Neural crest cell (in vitro differentiated cells): ENCODE results near the gene MON1B. TPM values are rescaled to one million over a fixed set of nuclear protein-coding genes. Genes with fewer than 3 reads are reported as not detected.

Experiments used
- DNase-seq: peaks from one replicate; pipeline ENCODE4 v3.0.0; 2021; ENCODE audit warnings: low read depth, mixed read lengths, low spot score
- H3K27ac Mint-ChIP-seq: one replicate; pipeline ENCODE4 v1.8.0; 2021; ENCODE audit warnings: mild to moderate bottlenecking, mixed read lengths; ENCODE audit not compliant: unreplicated experiment
- H3K27me3 Mint-ChIP-seq: 2 replicates; pipeline ENCODE4 v1.8.0; 2021; ENCODE audit warnings: low read depth, mild to moderate bottlenecking, mixed read lengths
- H3K36me3 Mint-ChIP-seq: 2 replicates; pipeline ENCODE4 v1.8.0; 2021; ENCODE audit warnings: low read depth, mild to moderate bottlenecking, mixed read lengths
- H3K4me1 Mint-ChIP-seq: 2 replicates; pipeline ENCODE4 v1.8.0; 2021; ENCODE audit warnings: mixed read lengths
- H3K4me3 Mint-ChIP-seq: one replicate; pipeline ENCODE4 v1.8.0; 2021; ENCODE audit warnings: mild to moderate bottlenecking, mixed read lengths
- H3K9me3 Mint-ChIP-seq: 2 replicates; pipeline ENCODE4 v1.8.0; 2021; ENCODE audit warnings: mixed read lengths
- total RNA-seq: library from RNA; stranded (reverse); gene quantifications from 2 replicates; pipeline ENCODE4 v1.2.1, GENCODE V29; 2021
- TF ChIP-seq, protein P1 (sequence below): fragments of 200-600 bp; sonication (generic); conservative IDR thresholded peaks from 2 replicates; pipeline ENCODE4 v1.5.0; 2021; ENCODE audit warnings: antibody characterized with exemption, mild to moderate bottlenecking

The MON1B gene
- total RNA-seq, 1 donor from 2014 or later, result 46.3 TPM

DNA sequence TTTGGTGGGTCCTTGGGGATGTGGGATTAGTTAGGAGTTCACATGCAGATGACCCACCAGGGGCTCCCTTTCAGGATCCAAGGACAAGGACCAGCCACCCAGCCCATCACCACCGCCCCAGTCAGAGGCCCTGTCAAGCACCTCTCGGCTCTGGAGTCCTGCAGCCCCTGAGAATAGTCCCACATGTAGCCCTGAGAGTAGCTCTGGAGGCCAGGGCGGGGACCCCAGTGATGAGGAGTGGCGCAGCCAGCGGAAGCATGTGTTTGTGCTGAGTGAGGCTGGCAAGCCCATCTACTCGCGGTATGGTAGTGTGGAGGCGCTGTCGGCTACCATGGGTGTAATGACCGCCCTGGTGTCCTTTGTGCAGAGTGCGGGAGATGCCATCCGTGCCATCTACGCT, 2.4 kb downstream of the MON1B start:
- H3K36me3 Mint-ChIP-seq, result peaks cover 18% of the 10 kb centered on the region
- no peak for DNase-seq
- peaks cover 9% of the 10 kb centered on the region for H3K27me3 Mint-ChIP-seq
- TF ChIP-seq, protein P1, sequence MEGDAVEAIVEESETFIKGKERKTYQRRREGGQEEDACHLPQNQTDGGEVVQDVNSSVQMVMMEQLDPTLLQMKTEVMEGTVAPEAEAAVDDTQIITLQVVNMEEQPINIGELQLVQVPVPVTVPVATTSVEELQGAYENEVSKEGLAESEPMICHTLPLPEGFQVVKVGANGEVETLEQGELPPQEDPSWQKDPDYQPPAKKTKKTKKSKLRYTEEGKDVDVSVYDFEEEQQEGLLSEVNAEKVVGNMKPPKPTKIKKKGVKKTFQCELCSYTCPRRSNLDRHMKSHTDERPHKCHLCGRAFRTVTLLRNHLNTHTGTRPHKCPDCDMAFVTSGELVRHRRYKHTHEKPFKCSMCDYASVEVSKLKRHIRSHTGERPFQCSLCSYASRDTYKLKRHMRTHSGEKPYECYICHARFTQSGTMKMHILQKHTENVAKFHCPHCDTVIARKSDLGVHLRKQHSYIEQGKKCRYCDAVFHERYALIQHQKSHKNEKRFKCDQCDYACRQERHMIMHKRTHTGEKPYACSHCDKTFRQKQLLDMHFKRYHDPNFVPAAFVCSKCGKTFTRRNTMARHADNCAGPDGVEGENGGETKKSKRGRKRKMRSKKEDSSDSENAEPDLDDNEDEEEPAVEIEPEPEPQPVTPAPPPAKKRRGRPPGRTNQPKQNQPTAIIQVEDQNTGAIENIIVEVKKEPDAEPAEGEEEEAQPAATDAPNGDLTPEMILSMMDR, result no peak
- peaks cover 35% of the 10 kb centered on the region for H3K4me1 Mint-ChIP-seq
- no peak overlapping the region for H3K27ac Mint-ChIP-seq
- H3K9me3 Mint-ChIP-seq, result peaks cover 5% of the 10 kb centered on the region
- peak overlapping the region; percentile 98 for H3K4me3 Mint-ChIP-seq

DNA sequence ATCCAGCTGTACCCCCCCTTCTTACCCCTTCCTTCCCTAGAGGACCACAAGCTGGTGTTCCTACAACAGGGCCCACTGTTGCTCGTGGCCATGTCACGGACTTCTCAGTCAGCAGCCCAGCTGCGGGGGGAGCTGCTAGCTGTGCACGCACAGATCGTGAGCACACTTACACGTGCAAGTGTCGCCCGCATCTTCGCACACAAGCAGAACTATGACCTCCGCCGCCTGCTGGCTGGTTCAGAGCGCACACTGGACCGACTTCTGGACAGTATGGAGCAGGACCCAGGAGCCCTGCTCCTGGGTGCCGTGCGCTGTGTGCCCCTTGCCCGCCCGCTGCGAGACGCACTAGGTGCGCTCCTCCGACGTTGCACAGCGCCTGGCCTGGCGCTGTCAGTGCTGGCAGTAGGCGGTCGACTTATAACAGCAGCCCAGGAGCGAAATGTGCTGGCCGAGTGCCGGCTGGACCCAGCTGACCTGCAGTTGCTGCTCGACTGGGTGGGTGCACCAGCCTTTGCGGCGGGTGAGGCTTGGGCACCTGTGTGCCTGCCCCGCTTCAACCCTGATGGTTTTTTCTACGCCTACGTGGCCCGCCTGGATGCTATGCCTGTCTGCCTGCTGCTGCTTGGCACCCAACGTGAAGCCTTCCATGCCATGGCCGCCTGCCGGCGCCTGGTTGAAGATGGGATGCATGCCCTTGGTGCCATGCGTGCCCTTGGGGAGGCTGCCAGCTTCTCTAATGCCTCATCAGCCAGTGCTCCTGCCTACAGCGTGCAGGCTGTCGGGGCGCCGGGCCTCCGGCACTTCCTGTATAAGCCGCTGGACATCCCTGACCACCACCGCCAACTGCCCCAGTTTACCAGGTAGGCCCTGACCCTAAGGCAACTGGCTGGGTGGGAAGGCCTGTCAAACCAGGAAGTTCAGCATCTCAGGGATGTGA, 3.6 kb downstream of the MON1B start:
- TF ChIP-seq, protein P1, result no peak
- H3K27ac Mint-ChIP-seq, result no peak overlapping the region
- H3K4me3 Mint-ChIP-seq, result peak overlapping the region; percentile 77
- DNase-seq, result no peak
- H3K9me3 Mint-ChIP-seq, result peaks cover 5% of the 10 kb centered on the region
- peaks cover 18% of the 10 kb centered on the region for H3K36me3 Mint-ChIP-seq
- H3K27me3 Mint-ChIP-seq, result peaks cover under 1% of the 10 kb centered on the region
- H3K4me1 Mint-ChIP-seq, result peaks cover 28% of the 10 kb centered on the region

DNA sequence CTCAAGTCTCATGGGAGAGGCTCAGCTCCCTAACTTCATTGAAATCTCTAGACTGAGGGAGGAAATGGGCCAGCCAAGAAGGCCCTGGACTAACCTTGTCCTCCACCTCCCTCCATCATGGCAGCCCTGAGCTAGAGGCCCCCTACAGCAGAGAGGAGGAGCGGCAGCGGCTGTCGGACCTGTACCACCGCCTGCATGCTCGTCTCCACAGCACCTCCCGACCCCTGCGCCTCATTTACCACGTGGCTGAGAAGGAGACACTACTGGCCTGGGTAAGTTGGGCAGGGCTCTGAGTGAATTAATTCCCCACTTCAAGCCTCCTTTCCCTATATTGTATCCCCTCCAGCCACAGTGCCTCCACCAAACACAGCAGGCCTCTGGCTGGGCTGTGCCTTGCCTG, 4.4 kb downstream of the MON1B start:
- Mint-ChIP-seq H3K4me3 (peak overlapping the region; percentile 14), H3K27ac (no peak overlapping the region), H3K4me1 (peaks cover 27% of the 10 kb centered on the region), H3K36me3 (peaks cover 18% of the 10 kb centered on the region), H3K9me3 (peaks cover 5% of the 10 kb centered on the region), H3K27me3 (no peaks in the 10 kb centered on the region)
- DNase-seq, result no peak
- TF ChIP-seq, protein P1, result no peak

DNA sequence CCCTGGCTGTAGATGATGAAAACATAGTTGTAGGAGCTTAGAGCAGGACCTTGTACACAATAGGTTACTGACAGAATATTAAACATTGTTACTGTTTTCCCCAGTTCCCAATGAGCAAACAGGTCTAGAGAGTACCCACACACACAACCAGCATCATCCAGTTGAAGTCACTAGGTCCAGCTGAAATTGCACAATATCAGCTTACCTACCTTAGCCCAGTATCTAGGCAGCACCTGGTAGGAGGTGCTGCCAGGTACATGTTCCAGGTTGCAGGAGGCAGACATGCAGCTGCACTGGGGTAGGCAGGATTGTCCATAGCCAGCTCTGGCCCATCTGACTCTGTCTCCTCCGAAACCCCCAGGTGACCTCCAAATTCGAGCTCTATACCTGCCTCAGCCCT, 6.8 kb downstream of the MON1B start:
- Mint-ChIP-seq H3K36me3 (peaks cover 6% of the 10 kb centered on the region), H3K27me3 (no peaks in the 10 kb centered on the region), H3K9me3 (no peaks in the 10 kb centered on the region), H3K4me1 (peaks cover 3% of the 10 kb centered on the region), H3K4me3 (no peak overlapping the region), H3K27ac (no peak overlapping the region)
- no peak for DNase-seq
- TF ChIP-seq, protein P1, result no peak

DNA sequence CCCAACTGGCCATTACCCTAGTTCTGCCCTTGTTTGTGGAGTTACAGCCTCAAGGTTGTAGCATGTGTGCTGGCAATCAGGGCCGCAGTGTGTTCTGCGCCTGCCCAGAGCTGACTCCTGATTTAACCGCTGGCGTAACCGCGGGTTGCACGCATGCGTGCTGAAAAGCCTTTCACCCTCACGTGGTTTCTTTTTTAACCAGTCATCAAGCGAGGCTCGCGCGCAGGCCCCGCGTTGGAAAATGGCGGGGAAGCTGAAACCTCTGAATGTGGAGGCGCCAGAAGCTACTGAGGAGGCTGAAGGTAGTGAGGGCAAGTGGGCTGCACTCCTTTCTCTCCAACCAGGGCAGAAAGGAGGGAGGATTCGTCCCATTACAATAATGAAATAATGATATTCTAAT, 8.2 kb downstream of the MON1B start, which contains the start of gene SYCE1L:
Gene SYCE1L (plus strand): TSS at position 198 of the 400 bp plus-strand sequence. CDS start 44 bp downstream, at position 242.
- no peak for DNase-seq
- TF ChIP-seq, protein P1, result no peak
- Mint-ChIP-seq H3K27ac (no peak within 1 kb of the TSS), H3K36me3 (peaks cover 3% of the 10 kb centered on the region), H3K4me3 (peak within 1 kb of the TSS; percentile 45), H3K4me1 (no peaks in the 10 kb centered on the region), H3K27me3 (no peaks in the 10 kb centered on the region), H3K9me3 (no peaks in the 10 kb centered on the region)
